Trophoblast cell (in vitro differentiated cells and primary cell): Measurements from ENCODE around the gene AEBP1.

ENCODE experiments used
- DNase-seq, 2 donors: peaks; one replicate each; pipeline ENCODE4 v3.0.0-alpha.2; 2016
- H2AFZ ChIP-seq: 2 replicates; pipeline ENCODE4 v1.6.1; 2013; ENCODE audit warnings: low read length, moderate library complexity, mild to moderate bottlenecking; ENCODE audit not compliant: insufficient read depth, poor library complexity
- H2AK5ac ChIP-seq: 2 replicates; pipeline ENCODE4 v1.6.1; 2013; ENCODE audit warnings: mild to moderate bottlenecking, low read length
- H2BK120ac ChIP-seq: 2 replicates; pipeline ENCODE4 v1.6.1; 2013; ENCODE audit warnings: low read length, mild to moderate bottlenecking, moderate library complexity; ENCODE audit not compliant: insufficient read depth, poor library complexity
- H2BK12ac ChIP-seq: 2 replicates; pipeline ENCODE4 v1.6.1; 2013; ENCODE audit warnings: mild to moderate bottlenecking, low read length, moderate library complexity
- H2BK5ac ChIP-seq: 2 replicates; pipeline ENCODE4 v1.6.1; 2013; ENCODE audit warnings: low read length, low read depth, moderate library complexity, mild to moderate bottlenecking; ENCODE audit not compliant: poor library complexity
- H3K14ac ChIP-seq: 2 replicates; pipeline ENCODE4 v1.6.1; 2013; ENCODE audit warnings: mild to moderate bottlenecking, low read length
- H3K18ac ChIP-seq: 2 replicates; pipeline ENCODE4 v1.6.1; 2013; ENCODE audit warnings: mild to moderate bottlenecking, low read length
- H3K23ac ChIP-seq: 2 replicates; pipeline ENCODE4 v1.6.1; 2013; ENCODE audit warnings: low read length
- H3K27ac ChIP-seq: 2 replicates; pipeline ENCODE4 v1.5.1; 2013; ENCODE audit warnings: low read depth, mild to moderate bottlenecking, inconsistent platforms, low read length, moderate library complexity
- H3K27me3 ChIP-seq: 2 replicates; pipeline ENCODE4 v1.6.1; 2013; ENCODE audit warnings: inconsistent platforms, mild to moderate bottlenecking, low read length, moderate library complexity; ENCODE audit not compliant: insufficient read depth
- H3K36me3 ChIP-seq, 2 experiments: 1 replicate in 1 of 2; 2 replicates in 1 of 2; pipeline ENCODE4 v1.6.1; 2013; ENCODE audit warnings: low read length in 2 of 2, mild to moderate bottlenecking in 2 of 2, moderate library complexity in 1 of 2; ENCODE audit not compliant: insufficient read depth in 2 of 2, control insufficient read depth in 1 of 2
- H3K4ac ChIP-seq: 2 replicates; pipeline ENCODE4 v1.6.1; 2013; ENCODE audit warnings: low read depth, mild to moderate bottlenecking, low read length, moderate library complexity
- H3K4me1 ChIP-seq, 2 experiments: 1 replicate in 1 of 2; 2 replicates in 1 of 2; pipeline ENCODE4 v1.6.1; 2013; ENCODE audit warnings: low read length in 2 of 2, mild to moderate bottlenecking in 2 of 2, moderate library complexity in 1 of 2; ENCODE audit not compliant: insufficient read depth in 2 of 2, control insufficient read depth in 1 of 2
- H3K4me2 ChIP-seq: 2 replicates; pipeline ENCODE4 v1.6.1; 2013; ENCODE audit warnings: inconsistent platforms, mild to moderate bottlenecking, low read length, moderate library complexity
- H3K4me3 ChIP-seq: 2 replicates; pipeline ENCODE4 v1.5.1; 2013; ENCODE audit warnings: mild to moderate bottlenecking, low read depth, low read length, inconsistent platforms
- H3K79me1 ChIP-seq: one replicate; pipeline ENCODE4 v1.6.1; 2013; ENCODE audit warnings: low read length
- H3K79me2 ChIP-seq: 2 replicates; pipeline ENCODE4 v1.6.1; 2013; ENCODE audit warnings: low read length, mild to moderate bottlenecking; ENCODE audit not compliant: control insufficient read depth, insufficient read depth, poor library complexity
- H3K9ac ChIP-seq: 2 replicates; pipeline ENCODE4 v1.6.1; 2013; ENCODE audit warnings: mild to moderate bottlenecking, low read length
- H3K9me3 ChIP-seq: 2 replicates; pipeline ENCODE4 v1.6.1; 2013; ENCODE audit warnings: low read depth, mild to moderate bottlenecking, control low read depth, inconsistent platforms, low read length; ENCODE audit not compliant: insufficient read depth
- H4K12ac ChIP-seq: 2 replicates; pipeline ENCODE4 v1.6.1; 2013; ENCODE audit warnings: low read depth, mild to moderate bottlenecking, low read length, moderate library complexity
- H4K8ac ChIP-seq: 2 replicates; pipeline ENCODE4 v1.6.1; 2013; ENCODE audit warnings: low read depth, mild to moderate bottlenecking, low read length, moderate library complexity
- H4K91ac ChIP-seq: one replicate; pipeline ENCODE4 v1.6.1; 2013; ENCODE audit warnings: low read depth, mild to moderate bottlenecking, low read length, moderate library complexity
- WGBS: extraction: QIAGEN DNeasy Blood & Tissue Kit; methylation state at CpG from one replicate; pipeline ENCODE4 v1.1.7; 2013; ENCODE audit warnings: missing lambda C conversion rate; ENCODE audit not compliant: insufficient read length, insufficient coverage; ENCODE audit errors: extremely low coverage; 5-methylcytosine and 5-hydroxymethylcytosine counted together

Gene AEBP1

GRCh38 chr7:44131173-44132029 lies 27.3 kb downstream of the AEBP1 start:
- peak overlapping the region; percentile 63 for H2BK12ac ChIP-seq
- H3K14ac ChIP-seq: peak overlapping the region; percentile 16
- no peak overlapping the region for H4K8ac ChIP-seq
- peaks cover 19 to 24% of the 10 kb centered on the region in 2 experiments for H3K4me1 ChIP-seq
- no peak overlapping the region for H3K9ac ChIP-seq
- H3K27me3 ChIP-seq: no peaks in the 10 kb centered on the region
- H3K4me2 ChIP-seq: no peak overlapping the region
- H3K79me2 ChIP-seq: no peaks in the 10 kb centered on the region
- H2BK120ac ChIP-seq: no peak overlapping the region
- H2AFZ ChIP-seq: no peak overlapping the region
- H4K91ac ChIP-seq: peak overlapping the region; percentile 46
- no peak overlapping the region for H3K4ac ChIP-seq
- peak overlapping the region; percentile 21 for H3K27ac ChIP-seq
- peaks cover 4% of the 10 kb centered on the region for H3K9me3 ChIP-seq
- peak; percentile 33 to 64 for DNase-seq
- no CpG with 5 or more reads among the region's 12 CpGs for WGBS
- no peak overlapping the region for H4K12ac ChIP-seq
- no peak overlapping the region for H2BK5ac ChIP-seq
- no peaks in the 10 kb centered on the region for H3K36me3 ChIP-seq
- no peak overlapping the region for H3K4me3 ChIP-seq
- no peak overlapping the region for H3K23ac ChIP-seq
- peaks cover 9% of the 10 kb centered on the region for H3K79me1 ChIP-seq
- peak overlapping the region; percentile 8 for H2AK5ac ChIP-seq
- H3K18ac ChIP-seq: peak overlapping the region; percentile 2

GRCh38 chr7:44132039-44132438 lies 27.9 kb downstream of the AEBP1 start:
- H4K12ac ChIP-seq: no peak overlapping the region
- H3K23ac ChIP-seq: no peak overlapping the region
- H3K79me1 ChIP-seq: peaks cover 9% of the 10 kb centered on the region
- H3K27me3 ChIP-seq: no peaks in the 10 kb centered on the region
- H4K91ac ChIP-seq: peak overlapping the region; percentile 11
- H3K9me3 ChIP-seq: peaks cover 4% of the 10 kb centered on the region
- H3K4ac ChIP-seq: no peak overlapping the region
- H2BK120ac ChIP-seq: no peak overlapping the region
- H3K4me3 ChIP-seq: no peak overlapping the region
- H2BK5ac ChIP-seq: no peak overlapping the region
- no peak overlapping the region for H3K14ac ChIP-seq
- DNase-seq: peak; percentile 6 to 61
- peak overlapping the region; percentile 21 for H3K27ac ChIP-seq
- H2BK12ac ChIP-seq: no peak overlapping the region
- no peak overlapping the region for H3K18ac ChIP-seq
- no peak overlapping the region for H2AFZ ChIP-seq
- no peaks in the 10 kb centered on the region for H3K79me2 ChIP-seq
- H2AK5ac ChIP-seq: no peak overlapping the region
- H3K9ac ChIP-seq: no peak overlapping the region
- no peaks in the 10 kb centered on the region for H3K36me3 ChIP-seq
- no peak overlapping the region for H4K8ac ChIP-seq
- no CpG with 5 or more reads among the region's 2 CpGs for WGBS
- no peak overlapping the region for H3K4me2 ChIP-seq
- peaks cover 19 to 24% of the 10 kb centered on the region in 2 experiments for H3K4me1 ChIP-seq

GRCh38 chr7:44133295-44133694 lies 29.1 kb downstream of the AEBP1 start:
- DNase-seq: no peak

GRCh38 chr7:44134943-44135628 lies 30.9 kb downstream of the AEBP1 start:
- Histone ChIP-seq H3K14ac (no peak overlapping the region), H2BK5ac (no peak overlapping the region), H4K91ac (no peak overlapping the region), H3K79me2 (no peaks in the 10 kb centered on the region), H3K4me2 (no peak overlapping the region), H3K9me3 (no peaks in the 10 kb centered on the region), H3K4ac (no peak overlapping the region), H3K4me3 (no peak overlapping the region), H3K27me3 (no peaks in the 10 kb centered on the region), H2BK120ac (no peak overlapping the region), H3K36me3 (no peaks in the 10 kb centered on the region), H2AK5ac (no peak overlapping the region), H3K79me1 (peaks cover 9% of the 10 kb centered on the region), H2AFZ (no peak overlapping the region), H3K23ac (no peak overlapping the region), H3K9ac (no peak overlapping the region), H2BK12ac (no peak overlapping the region), H3K18ac (no peak overlapping the region), H4K8ac (no peak overlapping the region), H4K12ac (no peak overlapping the region), H3K27ac (no peak overlapping the region), H3K4me1 (peaks cover 19 to 26% of the 10 kb centered on the region in 2 experiments)
- DNase-seq: peak; percentile 23 to 51
- no CpG with 5 or more reads among the region's 4 CpGs for WGBS

More at GRCh38 chr7:44133295-44133694, 29.1 kb downstream of the AEBP1 start:
- WGBS: no CpG with 5 or more reads among the region's 3 CpGs
- Histone ChIP-seq H2AFZ (no peak overlapping the region), H3K27me3 (no peaks in the 10 kb centered on the region), H4K12ac (no peak overlapping the region), H3K23ac (no peak overlapping the region), H2BK5ac (no peak overlapping the region), H3K4ac (no peak overlapping the region), H4K8ac (no peak overlapping the region), H2BK12ac (no peak overlapping the region), H3K14ac (no peak overlapping the region), H3K9ac (no peak overlapping the region), H3K79me2 (no peaks in the 10 kb centered on the region), H3K18ac (no peak overlapping the region), H3K4me1 (peaks cover 19 to 24% of the 10 kb centered on the region in 2 experiments), H2AK5ac (no peak overlapping the region), H3K4me2 (no peak overlapping the region), H3K4me3 (no peak overlapping the region), H3K9me3 (no peaks in the 10 kb centered on the region), H3K36me3 (no peaks in the 10 kb centered on the region), H4K91ac (no peak overlapping the region), H3K27ac (no peak overlapping the region), H2BK120ac (no peak overlapping the region), H3K79me1 (peaks cover 9% of the 10 kb centered on the region)
